T-helper 1 cell (primary cell): Measurements from ENCODE around the gene PAPOLB.
A peak's percentile ranks its signal among the peaks of the same experiment; 100 is the strongest.
"Not testable (repeated sequence)": the region's sequence is repeated elsewhere in the genome, so short reads cannot be mapped to it uniquely, and the experiment has no call there.

Experiments used
- DNase-seq, 5 donors: peaks; one replicate each; pipeline ENCODE4 v3.0.0-alpha.2; 2012 to 2020
- total RNA-seq, 4 donors: gene quantifications; one replicate each; lab custom pipeline; 2026; lab: John Stamatoyannopoulos, UW

PAPOLB gene
- total RNA-seq = 0 reads per million in 4 donors

DNA sequence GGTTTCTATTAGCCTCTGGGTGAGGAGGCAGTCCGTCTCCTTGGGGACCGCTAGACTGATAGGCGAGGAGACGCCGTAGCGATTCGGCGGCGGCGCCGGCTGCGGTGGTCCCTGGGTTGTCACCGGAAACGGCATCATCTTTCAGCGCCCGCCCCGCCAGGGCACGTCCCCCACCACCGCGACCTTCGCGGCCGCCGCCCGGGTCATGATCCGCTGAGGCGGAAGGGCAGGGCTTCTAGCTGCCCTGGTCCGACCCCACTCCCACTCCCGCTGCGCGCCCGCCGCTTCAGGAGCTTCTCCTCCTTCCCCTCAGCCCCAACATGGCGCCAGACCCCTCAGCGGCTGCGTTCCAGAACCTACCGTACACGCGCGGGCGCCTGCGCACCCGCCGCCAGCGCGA, at the start of gene PAPOLB:
Gene PAPOLB (minus strand): TSS at position 358 of the 400 bp plus-strand sequence. CDS start 220 bp downstream, at position 138.
- DNase-seq = no peak

DNA sequence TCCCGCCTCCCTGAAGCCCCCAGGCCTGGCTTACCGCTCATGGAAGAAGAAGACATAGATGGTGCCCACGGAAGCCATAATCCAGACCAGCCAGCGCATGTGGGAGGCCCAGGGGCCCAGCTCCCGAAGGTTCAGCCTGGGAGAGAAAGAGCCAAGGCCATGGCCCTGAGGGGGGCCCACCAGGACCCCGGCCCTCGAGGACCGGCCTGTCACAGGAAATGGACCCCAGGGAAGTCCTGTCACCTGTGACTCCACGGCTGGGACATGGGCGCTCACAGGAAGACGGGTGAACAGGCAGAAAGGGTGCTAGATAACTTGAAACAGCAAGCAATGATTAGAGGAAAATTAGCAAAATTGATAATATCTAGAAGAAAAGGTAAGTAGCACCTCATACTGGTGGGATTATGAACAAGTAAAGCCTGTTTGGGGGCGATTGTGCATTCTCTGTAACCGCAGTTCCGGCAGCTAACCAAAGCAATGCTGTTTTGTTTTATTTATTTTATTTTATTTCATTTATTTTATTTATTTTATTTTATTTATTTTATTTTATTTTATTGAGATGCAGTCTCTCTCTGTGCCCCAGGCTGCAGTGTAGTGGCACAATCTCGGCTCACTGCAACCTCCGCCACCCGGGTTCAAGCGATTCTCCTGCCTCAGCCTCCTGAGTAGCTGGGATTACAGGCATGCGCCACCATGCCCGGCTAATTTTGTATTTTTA, 49.4 kb upstream of the PAPOLB start:
- DNase-seq = no peak

DNA sequence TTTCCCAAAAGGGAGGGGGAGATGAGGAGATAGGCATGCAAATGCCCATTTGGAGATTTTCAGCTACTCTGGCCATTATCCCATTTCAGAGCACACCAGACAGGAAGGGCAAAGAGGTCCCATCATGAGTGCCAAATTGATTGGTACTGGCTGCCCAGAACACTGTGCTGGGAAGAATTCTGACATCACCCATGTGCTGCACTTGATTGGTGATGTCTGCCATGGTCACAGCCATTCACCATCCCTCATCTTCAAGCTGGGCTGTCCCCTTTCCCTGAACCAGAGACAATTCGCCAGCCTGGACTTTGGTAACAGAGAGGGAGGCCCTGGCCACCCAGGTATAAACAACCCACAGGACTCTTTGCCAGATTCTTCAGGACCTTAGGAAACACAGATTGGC, 44.9 kb upstream of the PAPOLB start:
- DNase-seq = no peak

DNA sequence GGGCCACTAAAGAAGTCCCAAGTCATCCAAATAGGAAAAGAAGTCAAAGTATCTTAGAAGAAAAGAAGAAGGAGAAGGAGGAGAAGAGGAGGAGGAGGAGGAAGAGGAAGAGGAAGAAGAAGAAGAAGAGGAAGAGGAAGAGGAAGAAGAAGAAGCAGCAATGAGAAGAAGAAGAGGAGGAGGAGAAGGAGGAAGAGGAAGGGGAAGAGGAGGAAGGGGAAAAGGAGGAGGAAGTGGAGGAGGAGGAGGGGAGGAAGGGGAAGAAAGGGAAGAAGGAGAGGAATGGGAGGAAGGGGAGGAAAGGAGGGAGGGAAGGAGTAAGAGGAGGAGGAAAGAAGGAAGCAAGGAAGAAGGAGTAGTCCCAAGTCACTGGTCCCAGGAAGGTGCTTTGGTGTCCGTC, 43.3 kb upstream of the PAPOLB start:
- no peak for DNase-seq

DNA sequence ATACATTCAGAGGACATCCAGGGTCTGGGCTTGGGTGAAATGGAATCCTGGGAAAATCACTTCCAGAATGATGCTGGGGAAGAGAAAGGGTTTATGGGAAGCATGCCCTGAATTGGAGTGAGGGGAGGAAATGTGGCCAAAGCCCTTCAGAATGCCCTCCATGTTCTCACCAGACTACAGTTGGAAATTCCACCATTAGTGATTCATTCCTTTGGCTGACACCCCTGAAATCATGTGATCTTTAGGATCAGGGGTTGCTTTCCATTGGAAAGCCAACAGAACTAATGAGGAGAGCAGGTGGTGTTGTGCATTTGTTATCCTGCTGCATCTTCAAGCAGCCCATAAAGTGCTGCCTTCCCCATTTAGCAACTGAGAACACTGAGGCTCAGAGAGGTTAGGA, 42.5 kb upstream of the PAPOLB start:
- no peak for DNase-seq

DNA sequence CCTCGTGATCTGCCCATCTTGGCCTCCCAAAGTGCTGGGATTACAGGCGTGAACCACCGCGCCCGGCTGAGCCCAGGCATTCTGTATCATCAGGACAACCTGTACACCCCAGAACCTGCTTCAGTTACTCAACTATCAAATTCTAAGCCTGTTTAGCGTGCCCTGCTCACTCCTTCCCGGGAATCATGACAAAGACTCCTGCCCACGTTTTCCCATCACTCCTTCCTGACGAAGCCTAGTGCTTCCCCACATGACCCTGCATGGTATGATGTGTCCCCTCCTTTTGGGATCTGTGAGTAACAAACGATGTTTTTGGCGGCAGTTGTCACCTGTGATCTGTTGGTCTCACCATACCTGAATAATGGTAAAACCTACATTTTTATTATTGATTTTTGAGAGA, 33.9 kb upstream of the PAPOLB start:
- DNase-seq = no peak

DNA sequence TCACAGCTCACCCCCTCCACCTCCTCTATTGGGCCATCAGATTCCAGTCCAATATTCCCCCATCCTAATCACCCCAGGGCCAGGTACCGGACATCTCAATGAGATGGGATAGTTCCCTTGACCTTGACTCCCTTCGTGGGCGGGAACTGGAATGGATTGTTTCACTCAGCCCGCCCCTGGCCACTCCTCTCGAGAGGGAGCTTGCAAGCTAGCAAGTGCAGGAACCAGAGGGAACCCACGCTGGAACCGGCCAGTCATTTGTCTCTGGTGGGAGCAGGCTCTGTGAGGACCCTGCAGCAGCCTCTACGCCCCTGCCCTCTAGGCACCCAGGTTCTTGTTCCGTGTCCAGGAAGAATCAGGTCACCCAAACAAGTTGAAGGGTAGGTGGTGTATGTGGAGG, 32.7 kb upstream of the PAPOLB start:
- no peak for DNase-seq

DNA sequence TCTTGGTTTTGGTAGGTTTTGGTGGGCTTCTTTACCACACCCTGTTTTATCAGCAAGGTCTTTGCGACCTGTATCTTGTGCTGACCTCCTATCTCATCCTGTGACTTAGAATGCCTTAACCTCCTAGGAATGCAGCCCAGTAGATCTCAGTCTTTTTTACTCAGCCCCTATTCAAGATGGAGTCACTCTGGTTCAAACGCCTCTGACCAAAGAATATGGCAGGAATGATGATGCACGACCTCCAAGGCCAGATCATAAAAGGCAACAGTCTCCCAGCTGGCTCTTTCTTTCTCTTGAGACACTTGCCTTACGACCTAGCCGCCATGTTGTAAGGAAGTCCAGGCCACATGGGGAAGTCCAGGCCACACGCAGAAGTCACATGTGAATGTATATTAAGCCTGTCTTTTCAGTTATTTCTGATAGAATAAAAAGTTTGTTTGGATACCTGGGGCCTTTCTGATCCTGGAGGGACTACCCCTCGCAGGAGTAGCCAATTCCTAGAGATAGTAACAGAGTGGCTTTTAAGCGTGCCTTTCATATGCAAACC, 32.2 kb upstream of the PAPOLB start:
- no peak for DNase-seq

DNA sequence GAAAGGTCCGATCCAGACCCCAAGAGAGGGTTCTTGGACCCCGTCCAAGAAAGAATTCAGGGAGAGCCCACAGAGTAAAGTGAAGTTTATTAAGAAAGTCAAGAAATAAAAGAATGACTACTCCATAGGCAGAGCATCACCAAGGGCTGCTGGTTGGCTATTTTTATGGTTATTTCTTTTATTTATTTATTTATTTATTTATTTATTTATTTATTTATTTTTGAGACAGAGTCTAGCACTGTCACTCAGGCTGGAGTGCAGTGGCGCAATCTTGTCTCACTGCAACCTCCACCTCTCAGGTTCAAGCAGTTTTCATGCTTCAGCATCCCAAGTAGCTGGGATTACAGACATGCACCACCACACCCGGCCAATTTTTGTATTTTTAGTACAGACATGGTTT, 31.4 kb upstream of the PAPOLB start:
- not testable (repeated sequence) for DNase-seq

DNA sequence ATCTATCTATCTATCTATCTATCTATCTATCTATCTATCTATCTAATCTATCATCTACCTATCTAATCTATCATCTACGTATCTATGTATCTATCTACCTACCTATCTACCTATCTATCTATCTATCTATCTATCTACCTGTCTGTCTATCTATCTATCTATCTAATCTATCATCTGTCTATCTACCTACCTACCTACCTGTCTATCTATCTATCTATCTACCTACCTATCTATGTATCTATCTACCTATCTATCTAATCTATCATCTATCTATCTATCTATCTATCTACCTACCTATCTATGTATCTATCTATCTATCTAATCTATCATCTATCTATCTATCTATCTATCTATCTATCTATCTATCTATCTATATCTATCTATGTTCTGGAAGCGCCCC, 29.7 kb upstream of the PAPOLB start:
- DNase-seq = not testable (repeated sequence)

DNA sequence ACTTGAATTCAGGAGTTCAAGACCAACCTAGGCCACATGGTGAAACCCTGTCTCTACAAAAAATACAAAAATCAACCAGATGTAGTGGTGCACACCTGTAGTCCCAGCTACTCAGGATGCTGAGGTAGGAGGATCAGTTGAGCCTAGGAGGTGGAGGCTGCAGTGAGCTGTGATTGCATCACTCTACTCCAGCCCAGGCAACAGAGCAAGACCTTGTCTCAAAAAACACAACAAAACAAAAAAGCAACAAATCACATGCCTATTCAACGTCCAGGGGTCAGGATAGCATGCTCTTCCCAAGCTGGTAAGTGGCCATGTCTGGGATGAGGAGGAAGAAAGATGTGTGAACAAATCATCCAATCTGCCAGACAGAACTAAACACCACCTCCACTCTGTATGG, 27.9 kb upstream of the PAPOLB start:
- no peak for DNase-seq

DNA sequence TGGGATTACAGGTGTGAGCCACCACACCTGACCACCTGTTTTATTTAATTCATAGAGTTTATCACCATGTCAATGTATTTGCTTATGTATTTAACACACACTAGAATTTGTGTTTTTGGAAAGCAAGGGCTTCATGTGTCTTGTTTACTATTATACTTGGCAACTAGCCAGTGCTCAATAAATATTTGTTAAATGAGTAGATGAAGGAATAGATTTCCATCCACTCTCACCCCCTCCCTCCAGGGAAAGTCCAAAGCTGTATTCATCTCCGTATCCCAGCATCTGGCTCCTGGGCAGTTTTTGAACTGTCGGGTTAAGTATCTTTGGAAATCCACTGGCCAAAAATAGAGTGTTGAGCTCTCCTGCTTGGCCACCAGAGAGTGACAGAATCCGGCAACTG, 26.3 kb upstream of the PAPOLB start:
- DNase-seq = no peak

DNA sequence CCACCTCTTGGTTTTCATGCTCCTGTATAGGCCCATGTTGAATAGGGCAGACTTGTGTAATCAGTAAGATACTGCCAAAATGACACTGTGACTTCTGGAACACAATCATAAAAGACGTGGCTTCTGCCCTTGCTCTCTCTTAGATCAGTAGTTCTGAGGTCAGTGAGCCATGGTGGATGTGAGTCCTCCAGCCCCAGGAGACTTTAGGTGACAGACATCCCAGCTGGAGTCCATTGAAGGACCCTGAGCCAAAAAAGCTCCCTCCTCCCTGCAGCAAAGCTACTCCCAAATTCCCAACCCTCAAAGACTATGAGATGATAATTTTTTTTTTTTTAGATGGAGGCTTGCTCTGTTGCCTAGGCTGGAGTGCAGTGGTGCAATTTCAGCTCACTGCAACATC, 24.8 kb upstream of the PAPOLB start:
- no peak for DNase-seq

DNA sequence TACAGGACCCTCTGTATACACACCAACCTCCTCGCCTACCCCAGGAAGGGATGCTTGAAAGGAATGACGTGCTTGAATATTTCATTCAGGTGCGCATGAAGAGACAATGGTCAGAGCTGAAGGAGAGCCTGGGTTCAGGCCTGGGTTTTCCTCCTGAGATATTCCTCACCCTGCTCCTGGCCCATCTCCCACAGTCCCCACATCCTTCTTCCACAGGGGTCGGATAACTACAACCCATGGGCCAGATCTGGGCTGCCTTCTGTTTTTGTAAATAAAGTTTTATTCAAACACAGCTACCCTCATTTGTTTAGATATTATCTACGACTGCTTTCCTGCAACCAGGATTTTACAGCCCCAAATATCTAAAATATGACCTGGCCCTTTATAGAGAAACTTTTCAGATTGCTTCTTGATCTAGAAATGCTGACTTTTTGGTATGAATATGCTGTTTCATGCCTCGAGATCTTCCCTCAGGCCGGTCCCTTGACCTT, 23.5 kb upstream of the PAPOLB start:
- DNase-seq = no peak

DNA sequence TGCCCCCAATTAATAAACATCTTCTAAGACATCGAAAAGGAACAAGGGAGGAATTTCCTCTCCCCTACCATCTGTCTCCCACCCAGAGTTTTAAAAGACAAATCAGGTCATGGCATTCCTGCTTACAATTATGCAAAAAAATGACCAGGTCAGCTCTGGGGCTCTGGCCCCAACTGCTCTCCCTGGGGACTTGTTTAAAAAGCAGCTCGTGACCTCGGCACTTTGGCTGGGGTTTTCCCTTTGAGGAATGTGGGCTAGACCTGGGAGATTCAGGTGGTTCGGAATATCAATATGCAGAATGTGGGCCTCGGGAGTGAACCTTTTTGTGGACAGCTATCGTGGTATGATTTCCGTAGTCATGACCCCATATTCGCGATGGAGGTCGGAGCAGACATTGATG, 22.3 kb upstream of the PAPOLB start:
- DNase-seq = no peak

DNA sequence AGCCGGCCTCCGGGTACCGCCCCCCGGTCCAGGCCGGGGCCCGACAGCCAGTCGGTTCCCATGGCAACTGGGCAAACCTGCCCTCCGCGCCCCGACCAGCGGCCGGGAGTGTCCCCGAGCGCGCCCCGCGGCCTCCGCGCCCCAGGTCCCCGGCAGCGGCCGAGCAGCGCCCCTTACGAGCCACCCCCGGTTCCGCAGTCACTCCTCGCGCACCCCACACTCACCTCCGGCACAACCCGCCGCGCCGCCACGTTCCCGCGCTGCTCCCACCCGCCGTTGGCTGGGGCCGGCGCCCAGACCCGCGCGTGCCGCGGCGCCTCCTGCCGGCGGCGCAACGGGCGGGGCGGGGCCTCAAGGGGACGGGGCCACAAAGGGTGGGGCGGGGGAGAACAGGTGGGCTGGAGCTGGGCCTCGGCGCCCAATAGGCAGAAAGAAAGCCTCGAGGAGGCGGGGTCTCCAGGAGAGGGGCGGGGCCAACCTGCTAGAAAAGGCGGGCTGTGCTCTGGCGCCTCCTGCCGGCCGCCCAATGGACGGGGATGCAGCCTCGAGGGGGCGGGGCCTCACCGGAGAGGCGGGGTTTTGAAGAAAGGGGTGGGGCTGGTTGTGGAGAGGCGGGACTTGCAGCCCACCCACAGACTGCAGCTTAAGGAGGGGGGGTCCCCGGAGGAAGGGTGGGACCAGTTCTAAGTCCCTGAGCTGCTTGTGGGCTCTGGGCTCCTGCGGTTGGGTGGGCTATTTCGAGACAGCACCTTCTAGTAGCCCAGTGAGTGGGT, 21.7 kb upstream of the PAPOLB start, which contains the start of gene RADIL:
Gene RADIL (minus strand): TSS at position 345 of the 773 bp plus-strand sequence. CDS start 5,577 bp downstream, outside the sequence.
- peak; percentile 68 to 84 (median 78) for DNase-seq

DNA sequence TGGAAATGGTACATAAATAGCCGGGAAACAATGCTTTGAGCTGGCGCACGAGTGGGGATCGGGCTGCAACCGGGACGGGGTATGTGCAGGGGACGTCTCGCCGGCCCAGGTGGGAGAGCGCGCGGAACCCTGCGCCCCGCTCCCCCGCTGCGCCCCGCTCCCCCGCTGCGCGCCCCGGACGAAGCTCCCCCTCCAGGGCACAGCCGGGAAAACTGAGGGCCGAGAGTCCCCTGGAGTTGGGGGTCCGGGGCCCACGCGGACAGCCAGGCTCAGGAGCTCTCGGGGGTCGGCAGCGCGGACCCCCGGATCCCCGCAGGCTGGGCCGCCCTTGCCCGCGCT, 21.2 kb upstream of the PAPOLB start:
- no peak for DNase-seq

DNA sequence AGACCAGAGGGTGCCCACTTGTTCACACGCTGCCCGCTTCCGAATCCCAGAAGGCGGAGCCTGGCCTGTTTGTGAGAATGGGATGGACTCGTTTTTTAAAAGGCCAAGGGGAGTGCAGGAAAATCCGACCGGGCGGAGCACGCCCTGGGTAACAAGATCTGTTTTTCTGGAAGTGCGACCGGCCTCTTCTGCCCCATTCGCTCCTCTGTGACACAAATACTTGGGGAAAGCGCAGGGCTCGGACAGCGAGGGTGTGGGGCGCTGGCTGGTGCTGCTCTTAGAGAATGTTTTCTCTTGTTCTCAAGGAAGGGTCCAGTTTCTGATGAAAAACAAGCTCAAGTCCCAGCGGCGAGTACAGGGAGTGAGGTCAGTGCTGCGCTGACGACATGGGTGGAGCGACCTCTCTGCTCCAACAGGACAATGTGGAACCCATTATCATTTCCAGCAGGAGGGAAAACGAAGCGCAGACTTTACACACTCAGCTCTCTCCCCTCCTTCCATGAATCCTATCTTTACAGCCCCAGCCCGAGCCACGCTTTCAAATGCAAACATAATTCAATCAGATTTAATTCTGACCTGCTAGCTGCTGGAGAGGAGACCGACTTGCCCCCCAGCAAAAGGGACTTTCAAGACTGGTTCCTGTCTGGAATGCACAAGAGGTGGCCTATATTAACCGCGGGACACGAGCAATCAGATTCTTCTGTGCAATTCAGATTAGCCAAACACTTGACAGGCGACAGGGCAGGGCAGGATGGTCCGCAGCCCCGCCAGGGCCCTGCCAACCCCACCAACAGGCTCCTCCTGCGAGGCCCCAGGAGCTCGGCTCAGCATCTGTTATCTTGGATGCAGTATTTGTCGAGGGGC, 20.6 kb upstream of the PAPOLB start:
- no peak for DNase-seq

DNA sequence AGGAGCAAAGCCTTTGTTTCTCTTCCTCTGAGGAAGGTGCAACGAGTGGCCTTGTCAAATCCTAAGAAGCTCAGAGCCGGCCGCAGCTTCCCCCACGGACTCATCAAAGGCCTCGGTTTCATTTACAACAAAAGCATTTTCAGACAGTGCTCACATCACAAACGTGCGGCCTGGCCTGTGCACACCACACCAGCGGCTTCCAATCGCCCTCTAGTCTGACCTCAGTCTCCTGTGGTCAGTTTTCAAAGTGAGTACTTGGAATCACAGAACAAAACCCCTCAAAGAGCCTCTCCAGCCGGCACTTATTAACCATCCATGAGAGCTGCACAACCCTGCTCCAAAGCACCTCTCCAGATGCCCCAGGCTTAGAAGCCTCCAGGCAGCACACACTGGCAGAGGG, 18.4 kb upstream of the PAPOLB start:
- DNase-seq = no peak

DNA sequence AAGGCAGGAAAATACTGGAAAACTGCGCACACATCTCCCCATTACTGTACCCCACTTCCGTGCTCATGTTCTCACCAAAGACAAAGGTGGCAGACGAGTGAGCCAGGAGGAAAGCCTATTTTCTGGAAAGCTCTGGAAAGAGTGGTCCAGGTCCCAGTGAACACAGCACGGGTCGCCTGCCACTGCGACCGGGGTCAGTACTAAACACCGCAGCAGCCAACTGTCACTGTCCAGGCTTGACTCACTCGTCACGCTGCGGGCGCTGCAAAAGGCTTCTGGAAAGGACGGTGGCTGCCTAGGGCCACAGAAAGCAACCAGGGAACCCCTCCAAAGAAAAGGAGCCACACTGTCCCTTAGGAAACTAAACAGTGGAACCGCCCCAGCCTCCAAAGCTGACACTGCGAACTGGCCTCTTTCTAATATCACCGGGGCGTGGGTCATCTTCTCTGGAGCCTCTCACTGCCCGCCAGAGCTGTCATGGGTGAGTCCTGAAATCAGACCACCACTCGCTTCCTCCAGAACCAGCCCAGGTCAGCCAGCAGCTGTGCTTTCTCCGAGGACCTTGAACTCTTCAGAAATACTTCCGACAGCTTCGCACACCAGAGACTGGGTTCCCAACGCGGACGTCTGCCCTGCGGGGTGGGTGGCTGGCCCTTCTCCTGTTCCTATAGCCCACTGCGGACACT, 17.7 kb upstream of the PAPOLB start:
- no peak for DNase-seq

DNA sequence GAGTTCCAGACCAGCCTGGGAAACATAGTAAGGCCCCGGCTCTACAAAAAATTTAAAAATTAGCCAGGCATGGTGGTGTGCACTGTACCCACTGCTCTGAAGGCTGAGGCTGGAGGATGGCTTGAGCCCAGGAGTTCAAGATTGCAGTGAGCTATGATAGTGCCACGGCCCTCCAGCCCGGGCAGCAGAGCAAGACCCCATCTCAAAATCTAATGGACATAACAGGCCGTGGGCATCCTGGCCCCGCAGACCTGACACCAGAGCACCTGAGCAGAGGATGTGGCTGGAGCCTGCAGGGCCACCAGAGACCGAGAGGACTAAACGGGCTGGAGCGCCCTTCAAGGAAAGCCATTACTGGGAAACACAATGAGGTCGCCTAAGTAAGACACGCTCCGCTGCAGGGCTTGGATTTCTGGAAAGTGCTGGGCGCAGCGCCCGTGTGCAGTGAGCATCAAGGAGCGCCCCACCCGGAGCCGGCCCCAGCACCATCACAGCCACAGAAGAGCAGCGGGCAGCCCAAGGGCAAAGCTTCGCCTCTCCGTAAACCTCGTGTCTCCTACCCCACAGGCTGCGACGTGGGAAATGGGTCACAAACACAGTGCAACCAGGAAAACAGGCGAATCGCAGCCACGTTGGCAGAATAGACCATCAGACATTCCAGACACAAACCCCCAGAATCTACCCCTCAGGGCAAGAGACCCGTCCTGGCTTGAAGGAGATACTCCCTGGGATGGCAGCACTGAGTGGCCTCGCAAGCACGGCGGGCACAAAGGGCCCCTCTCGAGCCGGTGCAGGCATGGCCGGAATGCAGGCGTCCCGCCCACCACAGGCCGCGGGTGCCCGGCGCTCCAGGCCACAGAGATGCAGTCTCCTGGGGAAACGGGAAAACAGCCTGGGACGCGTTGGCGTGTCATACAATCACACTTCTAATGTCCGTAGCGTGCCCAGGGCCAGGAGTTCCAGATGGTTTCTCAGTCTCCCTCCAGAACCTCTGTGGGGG, 16.8 kb upstream of the PAPOLB start:
- no peak for DNase-seq
